K562 (cell line): ENCODE data around the gene MTG2.

Experiments used
- ATF3 ChIP-seq, 2 experiments: fragments of 450-650 bp in 1 of 2; sonication (generic) in 1 of 2; formaldehyde crosslinking in 1 of 2; IDR thresholded peaks in 1 of 2; conservative IDR thresholded peaks in 1 of 2; 2 replicates each; pipeline versions ENCODE4 v1.6.1 to v1.8.1; 2016 to 2023; ENCODE audit warnings: mild to moderate bottlenecking in 2 of 2, moderate library complexity in 2 of 2, inconsistent platforms in 1 of 2, missing genetic modification reagents in 1 of 2
- C11orf30 ChIP-seq: fragments of 450-650 bp; IDR thresholded peaks from 2 replicates; pipeline ENCODE4 v1.6.1; 2016; ENCODE audit warnings: low read depth, mild to moderate bottlenecking
- CEBPZ ChIP-seq: fragments of 150-350 bp; IDR thresholded peaks from 2 replicates; pipeline ENCODE4 v1.6.1; 2014; ENCODE audit warnings: low read depth, mild to moderate bottlenecking, low read length, borderline replicate concordance
- CTCF ChIP-seq, 3 experiments: IDR thresholded peaks in 2 of 3; conservative IDR thresholded peaks in 1 of 3; 2 replicates each; pipeline ENCODE4 v1.5.1; 2011 to 2012; ENCODE audit warnings: low read length in 3 of 3, mild to moderate bottlenecking in 3 of 3, control low read depth in 2 of 3, improper control_type of control experiment in 1 of 3, inconsistent platforms in 1 of 3, low read depth in 1 of 3, mixed read lengths in 1 of 3, moderate library complexity in 1 of 3; ENCODE audit not compliant: insufficient read depth in 2 of 3
- ETV6 ChIP-seq, 3 experiments: fragments of 150-350 bp in 1 of 3; sonication (generic) in 1 of 3; formaldehyde crosslinking in 1 of 3; IDR thresholded peaks; 2 replicates each; pipeline versions ENCODE4 v1.6.1 to v1.8.0; 2014 to 2022; ENCODE audit warnings: borderline replicate concordance in 2 of 3, low read depth in 2 of 3, antibody characterized with exemption in 1 of 3, low read length in 1 of 3, mild to moderate bottlenecking in 1 of 3, missing genetic modification reagents in 1 of 3
- GATAD2B ChIP-seq: fragments of 450-650 bp; IDR thresholded peaks from 2 replicates; pipeline ENCODE4 v1.6.1; 2017; ENCODE audit warnings: mild to moderate bottlenecking, borderline replicate concordance
- PCBP2 ChIP-seq: fragments of 200-400 bp; formaldehyde crosslinking; IDR thresholded peaks from 2 replicates; pipeline ENCODE4 v1.6.1; 2018; ENCODE audit warnings: low read length, low read depth, mild to moderate bottlenecking, moderate library complexity; ENCODE audit not compliant: poor library complexity, severe bottlenecking
- PHF21A ChIP-seq: fragments of 450-650 bp; IDR thresholded peaks from 2 replicates; pipeline ENCODE4 v1.6.1; 2017; ENCODE audit warnings: low read depth, borderline replicate concordance
- POLR2A ChIP-seq: fragments of 450-650 bp; conservative IDR thresholded peaks from 2 replicates; pipeline ENCODE4 v1.6.1; 2016
- SMAD2 ChIP-seq: fragments of 150-350 bp; IDR thresholded peaks from 2 replicates; pipeline ENCODE4 v1.6.1; 2014; ENCODE audit warnings: low read depth, mild to moderate bottlenecking, low read length
- ZNF24 ChIP-seq: fragments of 450-650 bp; IDR thresholded peaks from 2 replicates; pipeline ENCODE4 v1.6.1; 2016
- ZNF445 ChIP-seq: fragments of 250-450 bp; sonication (Bioruptor Pico); IDR thresholded peaks from 2 replicates; pipeline ENCODE4 v1.4.0; 2020; ENCODE audit warnings: low read depth, mild to moderate bottlenecking, moderate library complexity

- TF ChIP-seq POLR2A (no peak), CEBPZ (no peak), GATAD2B (no peak), ZNF24 (no peak), ATF3 (IDR thresholded peaks at IDR 0.05) (no peak), ATF3 (CRISPR knock-in tag; conservative IDR thresholded peaks at IDR 0.05) (no peak), ETV6 (IDR thresholded peaks at IDR 0.05; ENCODE audit: borderline replicate concordance in 1 of 2, low read depth in 2 of 2, low read length in 1 of 2) (no peak), ETV6 (CRISPR knock-in tag; IDR thresholded peaks at IDR 0.05; ENCODE audit: borderline replicate concordance) (no peak), ZNF445 (CRISPR knock-in tag) (no peak), PHF21A (no peak), C11orf30 (no peak), SMAD2 (no peak), CTCF (IDR thresholded peaks at IDR 0.05 in 2 of 3, conservative IDR thresholded peaks at IDR 0.05 in 1 of 3; ENCODE audit: insufficient read depth in 2 of 3, low read depth in 1 of 3, low read length in 3 of 3) (no peak), PCBP2 (no peak)
These were observed 32.6 kb upstream of the MTG2 start for GRCh38 chr20:62150310-62150575.
